ENCODE data around the gene PAK3.

PAK3 gene

GRCh38 chrX:111131572-111131971 is 35.6 kb downstream of the PAK3 start:
- H3K9me3 ChIP-seq: no peaks in the 10 kb centered on the region
- H3K4me3 ChIP-seq (ENCODE audit: low read depth in 1 of 2, low read length in 1 of 2): no peak overlapping the region
- TF ChIP-seq CTCF (IDR thresholded peaks at IDR 0.05): no peak
- H3K27me3 ChIP-seq: no peaks in the 10 kb centered on the region
- H3K36me3 ChIP-seq: no peaks in the 10 kb centered on the region
- no peaks in the 10 kb centered on the region for H3K4me1 ChIP-seq (ENCODE audit: control insufficient read depth in 1 of 2, insufficient read depth in 1 of 2, low read depth in 1 of 2, low read length in 1 of 2)
- H3K27ac ChIP-seq: no peak overlapping the region

- H3K9me3 ChIP-seq: no peaks in the 10 kb centered on the region
Measured at GRCh38 chrX:111133389-111133788, 37.4 kb downstream of the PAK3 start.

GRCh38 chrX:111145878-111146277 is 49.9 kb downstream of the PAK3 start:
- TF ChIP-seq CTCF (IDR thresholded peaks at IDR 0.05): no peak
- Histone ChIP-seq H3K4me3 (ENCODE audit: low read depth in 1 of 2, low read length in 1 of 2) (no peak overlapping the region), H3K9me3 (no peaks in the 10 kb centered on the region), H3K4me1 (ENCODE audit: control insufficient read depth in 1 of 2, insufficient read depth in 1 of 2, low read depth in 1 of 2, low read length in 1 of 2) (no peaks in the 10 kb centered on the region), H3K27ac (no peak overlapping the region), H3K36me3 (no peaks in the 10 kb centered on the region), H3K27me3 (no peaks in the 10 kb centered on the region)

More at GRCh38 chrX:111133389-111133788, 37.4 kb downstream of the PAK3 start:
- TF ChIP-seq CTCF (IDR thresholded peaks at IDR 0.05): no peak
- Histone ChIP-seq H3K36me3 (no peaks in the 10 kb centered on the region), H3K27ac (no peak overlapping the region), H3K4me1 (ENCODE audit: control insufficient read depth in 1 of 2, insufficient read depth in 1 of 2, low read depth in 1 of 2, low read length in 1 of 2) (no peaks in the 10 kb centered on the region), H3K4me3 (ENCODE audit: low read depth in 1 of 2, low read length in 1 of 2) (no peak overlapping the region), H3K27me3 (no peaks in the 10 kb centered on the region)

GRCh38 chrX:111151764-111152163 is 55.8 kb downstream of the PAK3 start:
- Histone ChIP-seq H3K27ac (no peak overlapping the region), H3K9me3 (no peaks in the 10 kb centered on the region), H3K36me3 (no peaks in the 10 kb centered on the region), H3K27me3 (no peaks in the 10 kb centered on the region), H3K4me3 (ENCODE audit: low read depth in 1 of 2, low read length in 1 of 2) (no peak overlapping the region), H3K4me1 (ENCODE audit: control insufficient read depth in 1 of 2, insufficient read depth in 1 of 2, low read depth in 1 of 2, low read length in 1 of 2) (no peaks in the 10 kb centered on the region)
- no peak for TF ChIP-seq CTCF (IDR thresholded peaks at IDR 0.05)

- no peak overlapping the region for H3K4me3 ChIP-seq (ENCODE audit: low read depth in 1 of 2, low read length in 1 of 2)
- H3K27ac ChIP-seq: no peak overlapping the region
- no peaks in the 10 kb centered on the region for H3K27me3 ChIP-seq
- H3K4me1 ChIP-seq (ENCODE audit: control insufficient read depth in 1 of 2, insufficient read depth in 1 of 2, low read depth in 1 of 2, low read length in 1 of 2): no peaks in the 10 kb centered on the region
- no peaks in the 10 kb centered on the region for H3K36me3 ChIP-seq
- no peaks in the 10 kb centered on the region for H3K9me3 ChIP-seq
- TF ChIP-seq CTCF (IDR thresholded peaks at IDR 0.05): no peak
Measured at GRCh38 chrX:111159232-111159631, 63.2 kb downstream of the PAK3 start.

- H3K36me3 ChIP-seq: no peaks in the 10 kb centered on the region
- H3K27me3 ChIP-seq: no peaks in the 10 kb centered on the region
- no peak for TF ChIP-seq CTCF (IDR thresholded peaks at IDR 0.05)
- H3K9me3 ChIP-seq: no peaks in the 10 kb centered on the region
- H3K27ac ChIP-seq: no peak overlapping the region
- no peak overlapping the region for H3K4me3 ChIP-seq (ENCODE audit: low read depth in 1 of 2, low read length in 1 of 2)
- peaks cover 8 to 12% of the 10 kb centered on the region in 2 experiments for H3K4me1 ChIP-seq (ENCODE audit: control insufficient read depth in 1 of 2, insufficient read depth in 1 of 2, low read depth in 1 of 2, low read length in 1 of 2)
Measured at GRCh38 chrX:111164728-111165127, 68.7 kb downstream of the PAK3 start.
